HCT116 (cell line): Measurements from ENCODE around the gene PGGHG. TPM values are rescaled to one million over a fixed set of nuclear protein-coding genes. Genes with fewer than 3 reads are reported as not detected.

Experiments
- ATAC-seq: fragments of 200-7000 bp; cut with Tn5 transposase; 2 replicates; pipeline ENCODE4 v1.9.1; 2020; ENCODE audit warnings: mild to moderate bottlenecking, moderate library complexity
- BruUV-seq: library from RNA; stranded (reverse); fragments of 400-500 nt; replicated peaks from 2 replicates; lab custom pipeline; 2021; lab: Mats Ljungman, UMichigan
- CTCF ChIA-PET: fragments of 300-600 bp; sonication (Branson Sonifier 250); formaldehyde crosslinking; loops from one replicate; lab custom pipeline; 2021; ENCODE audit warnings: antibody characterized with exemption; lab: Charles Lee
- POLR2A ChIA-PET: fragments of 300-600, 350-600 bp; sonication (Branson Sonifier 250); formaldehyde crosslinking; loops from one replicate; lab custom pipeline; 2021; ENCODE audit warnings: antibody characterized with exemption; lab: Charles Lee
- RAD21 ChIA-PET, 2 experiments: fragments of 300-600 bp; sonication (Branson Sonifier 250); formaldehyde crosslinking; loops; one replicate each; lab custom pipeline; 2023; ENCODE audit warnings: low total read pairs in 2 of 2; ENCODE audit not compliant: uncharacterized antibody in 2 of 2, unreplicated experiment in 2 of 2, low non-redundant PET in 1 of 2; lab: Charles Lee
- DNase-seq: peaks from one replicate; pipeline ENCODE4 v3.0.0-alpha.2; 2010; ENCODE audit warnings: low read depth, low spot score
- H2AFZ ChIP-seq: fragments of 200-600 bp; shearing (Covaris generic), sonication (generic); 2 replicates; pipeline ENCODE4 v1.6.1; 2017; ENCODE audit warnings: low read depth, mixed run types, mixed read lengths, antibody characterized with exemption, low read length; ENCODE audit not compliant: poor library complexity, severe bottlenecking
- H3K27ac ChIP-seq: 2 replicates; pipeline ENCODE4 v1.5.1; 2012; ENCODE audit warnings: low read depth, low read length
- H3K27me3 ChIP-seq: fragments of 200-600 bp; sonication (generic); 2 replicates; pipeline ENCODE4 v1.6.1; 2016; ENCODE audit warnings: mixed run types, low read length, mixed read lengths; ENCODE audit not compliant: insufficient read depth
- H3K36me3 ChIP-seq, 2 experiments: fragments of 200-500 bp in 1 of 2; fragments of 200-600 bp in 1 of 2; sonication (Bioruptor generic) in 1 of 2; sonication (generic) in 1 of 2; 2 replicates each; pipeline versions ENCODE4 v1.5.1 to v1.6.1; 2014 to 2016; ENCODE audit warnings: low read length in 2 of 2, inconsistent platforms in 1 of 2, mixed read lengths in 1 of 2, mixed run types in 1 of 2; ENCODE audit not compliant: insufficient read depth in 2 of 2, control insufficient read depth in 1 of 2
- H3K4me1 ChIP-seq, 2 experiments: fragments of 200-600 bp in 1 of 2; sonication (generic) in 1 of 2; 2 replicates each; pipeline versions ENCODE4 v1.5.1 to v1.6.1; 2012 to 2017; ENCODE audit warnings: low read length in 2 of 2, inconsistent platforms in 1 of 2, mild to moderate bottlenecking in 1 of 2, mixed read lengths in 1 of 2, mixed run types in 1 of 2, moderate library complexity in 1 of 2; ENCODE audit not compliant: insufficient read depth in 2 of 2, control insufficient read depth in 1 of 2
- H3K4me2 ChIP-seq: fragments of 200-600 bp; sonication (generic); 2 replicates; pipeline ENCODE4 v1.6.1; 2017; ENCODE audit warnings: mixed run types, low read length, mixed read lengths
- H3K4me3 ChIP-seq, 2 experiments: fragments of 200-600 bp in 1 of 2; sonication (generic) in 1 of 2; replicated peaks in 1 of 2; 2 replicates each; pipeline ENCODE4 v1.5.1; 2011 to 2016; ENCODE audit warnings: low read length in 2 of 2, control low read depth in 1 of 2, low read depth in 1 of 2, mild to moderate bottlenecking in 1 of 2, mixed read lengths in 1 of 2, mixed run types in 1 of 2
- H3K79me2 ChIP-seq: fragments of 200-600 bp; sonication (generic); 2 replicates; pipeline ENCODE4 v1.6.1; 2017; ENCODE audit warnings: mild to moderate bottlenecking, mixed run types, low read length, moderate library complexity, mixed read lengths; ENCODE audit not compliant: insufficient read depth
- H3K9ac ChIP-seq: fragments of 200-600 bp; sonication (generic); 2 replicates; pipeline ENCODE4 v1.6.1; 2016; ENCODE audit warnings: low read length, mixed read lengths
- H3K9me2 ChIP-seq: fragments of 200-600 bp; sonication (generic), shearing (Covaris generic); 2 replicates; pipeline ENCODE4 v1.6.1; 2017; ENCODE audit warnings: mixed run types, mild to moderate bottlenecking, moderate library complexity; ENCODE audit not compliant: insufficient read depth
- H3K9me3 ChIP-seq, 2 experiments: fragments of 200-500 bp in 1 of 2; fragments of 200-600 bp in 1 of 2; sonication (Bioruptor generic) in 1 of 2; sonication (generic) in 1 of 2; 2 replicates each; pipeline ENCODE4 v1.6.1; 2014 to 2017; ENCODE audit warnings: low read length in 2 of 2, mixed read lengths in 2 of 2, inconsistent platforms in 1 of 2, low read depth in 1 of 2, mild to moderate bottlenecking in 1 of 2, mixed run types in 1 of 2, moderate library complexity in 1 of 2; ENCODE audit not compliant: control insufficient read depth in 1 of 2, insufficient read depth in 1 of 2
- H4K20me1 ChIP-seq: fragments of 200-600 bp; sonication (generic), shearing (Covaris generic); 2 replicates; pipeline ENCODE4 v1.6.1; 2017; ENCODE audit warnings: mixed run types, mild to moderate bottlenecking, moderate library complexity; ENCODE audit not compliant: insufficient read depth
- ATF3 ChIP-seq: IDR thresholded peaks from 2 replicates; pipeline ENCODE4 v1.6.1; 2012
- CBX3 ChIP-seq: IDR thresholded peaks from 2 replicates; pipeline ENCODE4 v1.6.1; 2012; ENCODE audit warnings: low read depth
- CEBPB ChIP-seq: IDR thresholded peaks from 2 replicates; pipeline ENCODE4 v1.6.1; 2012; ENCODE audit warnings: low read depth
- ELF1 ChIP-seq: IDR thresholded peaks from 2 replicates; pipeline ENCODE4 v1.6.1; 2012; ENCODE audit warnings: low read depth, borderline replicate concordance
- EZH2phosphoT487 ChIP-seq: fragments of 200-600 bp; IDR thresholded peaks from 2 replicates; pipeline ENCODE4 v1.6.1; 2018; ENCODE audit warnings: antibody characterized with exemption, borderline replicate concordance
- FOSL1 ChIP-seq: IDR thresholded peaks from 2 replicates; pipeline ENCODE4 v1.6.1; 2012; ENCODE audit warnings: low read depth
- JUND ChIP-seq: IDR thresholded peaks from 2 replicates; pipeline ENCODE4 v1.6.1; 2012
- MAX ChIP-seq: IDR thresholded peaks from 2 replicates; pipeline ENCODE4 v1.6.1; 2012
- POLR2AphosphoS5 ChIP-seq: IDR thresholded peaks from 2 replicates; pipeline ENCODE4 v1.6.1; 2011; ENCODE audit warnings: mild to moderate bottlenecking, low read depth, low read length, moderate library complexity
- RAD21 ChIP-seq: IDR thresholded peaks from 2 replicates; pipeline ENCODE4 v1.6.1; 2012; ENCODE audit warnings: low read depth, mild to moderate bottlenecking
- REST ChIP-seq: IDR thresholded peaks from 2 replicates; pipeline ENCODE4 v1.6.1; 2012; ENCODE audit warnings: low read depth
- SIN3A ChIP-seq: IDR thresholded peaks from 2 replicates; pipeline ENCODE4 v1.6.1; 2012; ENCODE audit warnings: low read depth
- SP1 ChIP-seq: IDR thresholded peaks from 2 replicates; pipeline ENCODE4 v1.6.1; 2012; ENCODE audit warnings: low read depth
- SRF ChIP-seq: IDR thresholded peaks from 2 replicates; pipeline ENCODE4 v1.6.1; 2012; ENCODE audit warnings: low read depth
- TCF7L2 ChIP-seq: IDR thresholded peaks from 2 replicates; pipeline ENCODE4 v1.7.0; 2011; ENCODE audit warnings: borderline replicate concordance, inconsistent platforms; ENCODE audit not compliant: insufficient read depth, insufficient read length; ENCODE audit errors: extremely low read depth
- ZBTB33 ChIP-seq: IDR thresholded peaks from 2 replicates; pipeline ENCODE4 v1.6.1; 2011; ENCODE audit warnings: mild to moderate bottlenecking, low read length, moderate library complexity; ENCODE audit not compliant: insufficient replicate concordance; ENCODE audit errors: extremely low read depth
- ZFX ChIP-seq: fragments of 450-650 bp; IDR thresholded peaks from 2 replicates; pipeline ENCODE4 v1.6.1; 2017
- intact Hi-C: fragments of 100-400 bp; cut with micrococcal nuclease; formaldehyde crosslinking; loops from 2 replicates; pipeline ENCODE4 v1.10.0; 2022
- total RNA-seq: library from RNA; stranded (reverse); gene quantifications from one replicate; pipeline ENCODE4 v1.2.1, GENCODE V29; 2021; ENCODE audit not compliant: unreplicated experiment

The PGGHG gene
- total RNA-seq, 1 experiment from 2014 or later, result 57.5 TPM

GRCh38 chr11:250274-250673 is 38.7 kb upstream of the PGGHG start:
- ChIA-PET CTCF (interaction anchor here (0.5 to 1.7 kb wide), 12 partner anchors 10 to 199 kb away, joined by 3 to 10 read pairs (median 3); partner anchors contain the start of gene PSMD13), RAD21 (no interaction called here), POLR2A (no interaction called here)
- no peaks in the 10 kb centered on the region for H4K20me1 ChIP-seq
- intact Hi-C loops, result no loop called here
- no peaks in the 10 kb centered on the region for H3K27me3 ChIP-seq
- peaks cover 60 to 69% of the 10 kb centered on the region in 2 experiments for H3K36me3 ChIP-seq
- H3K4me1 ChIP-seq, result no peaks in the 10 kb centered on the region
- no peak overlapping the region for H3K4me3 ChIP-seq
- H3K9me2 ChIP-seq, result no peaks in the 10 kb centered on the region
- no TSS peak for BruUV-seq
- H3K9ac ChIP-seq, result no peak overlapping the region
- DNase-seq (no peak), ATAC-seq (no peak)
- no peak overlapping the region for H2AFZ ChIP-seq
- H3K79me2 ChIP-seq, result peaks cover 2% of the 10 kb centered on the region; the same call in 1 of the 2 replicates
- no peaks in the 10 kb centered on the region for H3K9me3 ChIP-seq
- no peak overlapping the region for H3K4me2 ChIP-seq
- no peak overlapping the region for H3K27ac ChIP-seq
- TF ChIP-seq ELF1, result no peak
- no peak for TF ChIP-seq CEBPB
- no peak for TF ChIP-seq SP1
- no peak for TF ChIP-seq ZFX
- no peak for TF ChIP-seq REST
- TF ChIP-seq ATF3, result no peak
- no peak for TF ChIP-seq RAD21
- no peak for TF ChIP-seq TCF7L2
- TF ChIP-seq JUND, result no peak
- no peak for TF ChIP-seq SIN3A
- TF ChIP-seq ZBTB33, result no peak
- no peak for TF ChIP-seq CBX3
- no peak for TF ChIP-seq POLR2AphosphoS5
- TF ChIP-seq MAX, result no peak
- TF ChIP-seq SRF, result no peak
- no peak for TF ChIP-seq EZH2phosphoT487
- TF ChIP-seq FOSL1, result no peak
- TF ChIP-seq, all 23 proteins: peak for 0
